ENCODE measurements around the gene SPATA6.

DNA sequence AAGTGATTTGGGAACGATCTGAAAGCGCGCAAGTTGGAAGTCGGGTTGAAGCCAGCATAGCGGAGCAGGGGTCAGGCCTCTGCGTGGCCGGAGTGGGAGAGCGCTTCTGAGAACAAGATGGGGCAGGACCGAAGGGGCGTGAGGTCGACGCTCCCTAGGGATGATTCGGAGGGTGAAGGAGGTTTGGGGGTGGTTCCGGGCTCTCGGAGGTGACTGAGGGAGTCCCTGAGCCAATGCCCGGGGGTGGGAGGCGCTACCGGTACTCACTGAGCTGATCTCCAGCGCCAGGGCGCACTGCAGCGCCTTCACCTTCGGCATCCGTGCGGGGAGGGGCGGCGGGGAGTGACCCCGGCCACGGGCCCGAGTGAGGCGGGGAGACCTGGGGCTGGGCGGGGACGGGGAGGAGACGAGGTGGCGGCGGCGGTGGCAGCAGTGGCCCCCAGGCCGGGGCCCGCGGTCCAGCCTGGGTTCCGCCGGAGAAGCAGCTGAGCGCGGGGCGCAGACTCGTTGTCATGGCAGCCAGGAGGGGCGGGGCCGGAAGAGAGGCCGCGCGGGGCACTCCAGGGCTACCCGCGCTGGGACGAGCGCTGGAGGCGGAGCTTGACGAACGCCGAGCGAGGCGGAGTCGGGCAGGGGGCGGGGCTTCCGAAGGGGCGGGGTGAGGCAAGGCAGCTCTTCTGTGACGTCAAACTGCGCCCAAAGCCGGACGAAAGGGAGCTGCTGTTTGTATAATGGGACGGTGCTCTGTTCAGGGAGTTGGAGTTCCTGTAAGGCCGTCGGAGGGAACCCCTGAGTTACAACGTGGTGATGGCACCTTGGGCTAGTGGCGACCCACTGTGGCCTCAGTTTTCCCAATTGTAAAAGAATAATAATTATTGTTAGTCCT is at the start of gene SPATA6:
- TF ChIP-seq CTCF (IDR thresholded peaks at IDR 0.05; ENCODE audit: poor library complexity, severe bottlenecking), result no peak
- TF ChIP-seq POLR2AphosphoS5 (IDR thresholded peaks at IDR 0.05), result peak; percentile 76
- peak; percentile 53 for TF ChIP-seq MXI1 (conservative IDR thresholded peaks at IDR 0.05; ENCODE audit: poor library complexity, severe bottlenecking)
- no peak for TF ChIP-seq EZH2 (IDR thresholded peaks at IDR 0.05; ENCODE audit: borderline replicate concordance, insufficient read depth, low read length, poor library complexity, severe bottlenecking)

All from neural cell (in vitro differentiated cells).